SH-SY5Y (cell line): ENCODE data around the gene MTCH1.

Experiments used
- GATA2 ChIP-seq: IDR thresholded peaks from 2 replicates; pipeline ENCODE4 v1.6.1; 2011; ENCODE audit warnings: mild to moderate bottlenecking, low read depth, low read length
- GATA3 ChIP-seq: IDR thresholded peaks from 2 replicates; pipeline ENCODE4 v1.6.1; 2011; ENCODE audit warnings: low read depth, mild to moderate bottlenecking, low read length, moderate library complexity

DNA sequence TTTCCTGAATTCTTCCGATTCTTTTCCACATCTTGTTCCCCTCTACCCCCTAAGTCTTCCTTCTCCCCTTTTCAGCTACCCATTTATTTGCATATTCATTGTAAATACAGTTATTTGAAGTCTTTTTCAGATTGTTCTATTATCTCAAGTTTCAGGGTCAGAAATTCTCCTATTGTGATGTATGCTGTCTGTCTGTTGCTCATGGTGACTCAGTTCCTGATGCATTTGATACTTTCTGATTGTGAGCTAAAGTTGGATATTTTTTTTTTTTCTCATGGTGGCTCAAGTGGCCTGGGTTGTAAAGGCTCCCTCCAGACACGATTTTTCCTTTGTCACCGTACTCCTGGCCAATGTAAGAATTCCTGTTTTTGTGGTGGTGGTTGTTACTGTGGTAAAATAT, 36.4 kb downstream of the MTCH1 start:
- TF ChIP-seq GATA3 (no peak), GATA2 (no peak)
